Daoy (cell line): ENCODE measurements around the gene FAM236C. TPM values are rescaled to one million over a fixed set of nuclear protein-coding genes. Genes with fewer than 3 reads are reported as not detected.
"Not testable (repeated sequence)": the region's sequence is repeated elsewhere in the genome, so short reads cannot be mapped to it uniquely, and the experiment has no call there.

ENCODE experiments used
- DNase-seq: peaks from one replicate; pipeline ENCODE4 v3.0.0-alpha.2; 2015; ENCODE audit warnings: low read depth
- total RNA-seq: library from RNA; depleted of rRNA; stranded (reverse); fragments of >200 nt; shearing (Covaris generic); gene quantifications from 2 replicates; pipeline ENCODE4 v1.2.3, GENCODE V29; 2014; rRNA removed

Gene FAM236C
- not detected in 2 replicates for total RNA-seq

- DNase-seq = not testable (repeated sequence)
These were observed at the start of gene FAM236C for GRCh38 chrX:72912315-72912714. Gene FAM236C (plus strand): TSS chrX:72912615. CDS start chrX:72912715, 100 bp downstream.

GRCh38 chrX:72882898-72883297, 29.5 kb upstream of the FAM236C start:
- not testable (repeated sequence) for DNase-seq

GRCh38 chrX:72889740-72890139, 22.7 kb upstream of the FAM236C start:
- not testable (repeated sequence) for DNase-seq

GRCh38 chrX:72916096-72916495, 3.7 kb downstream of the FAM236C start:
- not testable (repeated sequence) for DNase-seq

GRCh38 chrX:72932283-72932682, 19.9 kb downstream of the FAM236C start:
- DNase-seq = not testable (repeated sequence)

- DNase-seq = not testable (repeated sequence)
These were observed 24.0 kb downstream of the FAM236C start for GRCh38 chrX:72936455-72936854.

GRCh38 chrX:72936882-72937455, 24.6 kb downstream of the FAM236C start:
- not testable (repeated sequence) for DNase-seq

GRCh38 chrX:72937906-72938305, 25.5 kb downstream of the FAM236C start, which contains the start of gene FAM236A:
Gene FAM236A (plus strand): TSS chrX:72938206. CDS start chrX:72938263, 57 bp downstream.
- DNase-seq = not testable (repeated sequence)

GRCh38 chrX:72942272-72942671, 29.9 kb downstream of the FAM236C start:
- not testable (repeated sequence) for DNase-seq

GRCh38 chrX:72943035-72943818, 30.8 kb downstream of the FAM236C start:
- not testable (repeated sequence) for DNase-seq

GRCh38 chrX:72943819-72944169, 31.4 kb downstream of the FAM236C start, which contains the start of gene DMRTC1:
Gene DMRTC1 (minus strand): TSS chrX:72943837. CDS start chrX:72875694, 68,143 bp downstream.
- DNase-seq = not testable (repeated sequence)

GRCh38 chrX:72959971-72960370, 47.6 kb downstream of the FAM236C start:
- not testable (repeated sequence) for DNase-seq

Other genes with a start within 250 kb of the FAM236C start
- 6.4 and 9.5 TPM in 2 replicates for gene PHKA1, start 198.3 kb upstream of the FAM236C start, total RNA-seq
- not detected in 2 replicates for gene DMRTC1B, start 135.7 kb upstream of the FAM236C start, total RNA-seq
- gene FAM236B, start 130.0 kb upstream of the FAM236C start, total RNA-seq = not detected in 2 replicates
- not detected in 2 replicates for gene FAM236D, start 104.4 kb upstream of the FAM236C start, total RNA-seq
- gene FAM236A, start 25.6 kb downstream of the FAM236C start, total RNA-seq = not detected in 2 replicates
- gene DMRTC1, start 31.2 kb downstream of the FAM236C start, total RNA-seq = 0.46 TPM in 1 of 2 replicates, not detected in the other
- 0.06 TPM in 1 of 2 replicates, not detected in the other for gene PABPC1L2B, start 90.3 kb downstream of the FAM236C start, total RNA-seq
- gene PABPC1L2A, start 166.9 kb downstream of the FAM236C start, total RNA-seq = not detected in 2 replicates